HG03103 (cell line): Measurements from ENCODE around the gene POLR2F.
"Not testable (repeated sequence)": the region's sequence is repeated elsewhere in the genome, so short reads cannot be mapped to it uniquely, and the experiment has no call there.

Source experiments
- ATAC-seq: cut with Tn5 transposase; IDR thresholded peaks from one replicate; pipeline ENCODE4 v1.9.1; 2021; ENCODE audit warnings: low read depth; ENCODE audit not compliant: unreplicated experiment

POLR2F gene

DNA sequence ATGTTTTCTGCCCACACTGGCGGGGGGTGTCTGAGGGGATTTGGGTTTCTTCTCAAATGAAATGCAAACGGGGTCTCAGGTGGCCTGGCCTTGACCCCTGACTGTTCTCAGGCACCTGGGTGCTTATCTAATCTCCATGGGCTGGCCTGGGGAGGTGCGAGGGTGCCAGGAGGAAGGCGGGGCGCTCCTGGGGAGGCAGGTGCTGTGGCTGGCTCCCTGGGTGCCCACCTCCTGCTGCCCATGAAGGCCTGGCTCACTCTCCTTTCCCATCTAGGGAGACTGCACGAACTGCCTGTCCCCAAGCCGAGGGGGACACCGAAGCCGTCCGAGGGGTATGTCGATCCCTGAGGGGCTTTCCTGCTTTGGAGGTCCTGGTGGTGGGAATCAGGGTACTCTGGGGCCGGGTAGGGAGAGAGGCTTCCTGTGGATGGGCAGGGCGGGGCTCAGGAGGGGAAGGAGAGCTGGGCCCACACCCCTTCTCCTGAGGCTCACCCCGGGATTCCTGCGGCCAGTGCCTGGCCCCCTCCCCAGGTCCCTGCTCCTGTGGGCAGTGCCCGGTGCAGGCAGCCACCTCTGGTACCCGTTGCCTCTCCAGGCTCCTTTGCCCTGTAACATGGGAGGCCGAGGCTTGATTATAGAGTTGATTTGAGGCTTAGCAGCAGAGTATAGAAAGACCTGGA is 29.0 kb upstream of the POLR2F start:
- no peak for ATAC-seq

GRCh38 chr22:37925330-37925729 is 28.2 kb upstream of the POLR2F start:
- no peak for ATAC-seq

DNA sequence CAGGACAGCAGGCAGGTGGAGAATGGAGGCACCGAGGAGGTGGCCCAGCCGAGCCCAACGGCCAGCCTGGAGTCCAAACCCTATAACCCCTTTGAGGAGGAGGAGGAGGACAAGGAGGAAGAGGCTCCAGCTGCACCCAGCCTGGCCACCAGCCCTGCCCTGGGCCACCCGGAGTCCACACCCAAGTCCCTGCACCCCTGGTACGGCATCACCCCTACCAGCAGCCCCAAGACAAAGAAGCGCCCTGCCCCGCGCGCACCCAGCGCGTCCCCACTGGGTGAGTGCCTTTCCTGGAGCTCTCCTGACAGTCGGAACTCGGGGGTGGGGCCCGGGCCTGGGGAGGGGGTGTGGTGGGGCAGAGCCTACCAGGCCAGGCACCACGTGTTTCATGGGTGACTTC is 27.7 kb upstream of the POLR2F start:
- ATAC-seq = no peak

DNA sequence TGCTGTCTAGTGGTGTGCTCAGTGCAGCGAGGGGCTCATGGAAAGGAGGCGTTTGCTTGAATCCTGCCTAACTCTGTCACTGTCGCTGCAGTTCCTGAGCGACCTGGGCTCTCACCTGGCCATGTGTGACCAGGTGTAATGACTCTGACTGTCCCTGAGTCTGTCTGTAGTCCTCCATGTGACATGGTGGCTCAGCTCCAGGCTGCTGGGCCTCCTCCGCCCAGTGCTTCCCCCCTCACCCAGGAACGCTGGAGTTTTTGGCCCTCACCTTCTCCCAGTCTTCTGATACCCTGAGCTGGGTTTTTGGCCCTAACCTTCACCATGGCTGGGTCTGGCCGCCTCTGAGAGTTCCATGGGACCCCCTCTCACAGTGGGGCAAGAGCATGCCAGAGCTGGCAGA is 27.1 kb upstream of the POLR2F start:
- ATAC-seq = no peak

- ATAC-seq = no peak
These were observed 26.5 kb upstream of the POLR2F start for GRCh38 chr22:37926771-37927636.

DNA sequence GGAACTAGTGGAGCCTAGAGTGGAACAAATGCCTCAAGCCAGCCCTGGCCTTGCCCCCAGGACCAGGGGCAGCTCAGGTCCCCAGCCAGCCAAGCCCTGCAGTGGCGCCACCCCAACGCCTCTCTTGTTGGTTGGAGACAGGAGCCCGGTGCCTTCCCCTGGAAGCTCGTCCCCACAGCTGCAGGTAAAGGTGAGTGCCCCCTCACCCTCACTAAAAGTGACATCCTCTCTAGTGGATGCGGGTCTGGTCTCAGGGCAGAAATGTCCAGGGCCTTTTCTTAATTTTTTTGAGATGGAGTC is 25.9 kb upstream of the POLR2F start:
- ATAC-seq = no peak

DNA sequence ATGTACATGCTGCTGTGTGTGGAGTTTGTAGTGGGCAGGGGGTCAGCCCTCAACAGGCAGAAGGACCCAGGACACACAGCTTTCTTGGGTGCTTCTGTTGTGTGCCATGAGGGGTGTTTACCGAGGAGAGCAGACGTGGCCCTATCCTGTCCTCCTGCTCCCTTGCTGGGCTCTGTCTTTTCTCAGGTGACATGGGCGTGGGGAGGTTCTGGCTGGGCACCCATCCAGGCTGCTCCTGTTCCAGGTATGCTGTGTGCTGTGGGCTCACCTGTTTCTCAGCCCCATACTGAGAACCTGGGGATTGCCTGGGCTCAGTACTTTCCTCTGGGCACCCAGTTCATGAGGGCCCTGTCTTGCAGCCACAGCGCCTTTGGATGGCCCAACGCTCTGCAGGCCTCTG is 24.1 kb upstream of the POLR2F start:
- ATAC-seq = no peak

- ATAC-seq = no peak
These were observed 23.1 kb upstream of the POLR2F start for GRCh38 chr22:37930270-37930951.

- ATAC-seq = no peak
These were observed 22.5 kb upstream of the POLR2F start for GRCh38 chr22:37930952-37931440.

GRCh38 chr22:37931893-37932389 is 21.6 kb upstream of the POLR2F start:
- no peak for ATAC-seq

DNA sequence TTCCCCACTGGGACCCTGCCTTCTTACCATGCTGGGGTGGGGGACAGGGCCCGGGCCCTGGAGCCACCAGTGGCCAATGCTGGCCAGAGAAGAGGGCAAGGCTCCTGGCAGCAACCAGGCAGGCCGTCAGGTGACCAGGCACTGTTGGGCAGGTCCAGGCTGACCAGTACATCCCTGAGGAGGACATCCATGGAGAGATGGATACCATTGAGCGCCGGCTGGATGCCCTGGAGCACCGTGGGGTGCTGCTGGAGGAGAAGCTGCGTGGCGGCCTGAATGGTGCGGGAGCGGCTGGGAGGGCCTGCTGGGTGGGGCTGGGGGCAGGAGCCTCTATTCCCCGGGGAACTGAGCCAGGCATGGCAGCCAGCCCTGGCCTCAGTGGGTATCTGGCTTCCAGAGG is 21.1 kb upstream of the POLR2F start:
- ATAC-seq = no peak

- no peak for ATAC-seq
These were observed 20.5 kb upstream of the POLR2F start for GRCh38 chr22:37932821-37933578.

DNA sequence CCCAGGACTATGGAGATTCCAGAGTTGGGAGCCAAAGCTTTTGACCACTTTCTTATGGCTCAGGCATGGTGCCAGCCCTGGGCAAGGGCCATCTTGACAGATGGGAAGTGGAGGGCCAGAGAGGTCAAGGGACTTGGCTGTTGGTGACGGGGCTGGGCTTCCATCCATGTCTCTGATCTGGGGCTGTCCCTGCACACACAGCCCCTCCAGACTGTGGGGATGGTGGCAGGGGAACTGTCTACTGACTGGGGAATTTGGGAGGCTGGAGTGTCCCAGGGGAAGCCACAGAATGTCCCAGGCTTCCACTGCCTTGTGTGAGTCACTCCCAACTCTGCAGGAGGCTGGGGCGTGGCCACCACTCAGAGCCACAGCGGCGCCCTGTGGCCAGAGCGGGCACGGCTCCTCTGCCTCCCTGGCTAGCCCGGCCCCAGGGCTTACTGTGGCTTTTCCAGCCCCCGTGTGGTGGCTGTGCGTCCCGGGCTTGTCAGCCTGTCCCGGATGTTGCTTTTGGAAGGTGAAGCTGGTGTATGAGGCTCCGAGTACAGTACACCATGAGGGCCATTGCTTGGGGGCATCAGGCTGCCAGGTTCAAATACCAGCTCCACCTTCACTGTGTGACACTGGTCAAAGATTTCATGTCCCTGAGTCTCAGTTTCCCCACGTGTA is 19.7 kb upstream of the POLR2F start:
- ATAC-seq = peak; percentile 61

DNA sequence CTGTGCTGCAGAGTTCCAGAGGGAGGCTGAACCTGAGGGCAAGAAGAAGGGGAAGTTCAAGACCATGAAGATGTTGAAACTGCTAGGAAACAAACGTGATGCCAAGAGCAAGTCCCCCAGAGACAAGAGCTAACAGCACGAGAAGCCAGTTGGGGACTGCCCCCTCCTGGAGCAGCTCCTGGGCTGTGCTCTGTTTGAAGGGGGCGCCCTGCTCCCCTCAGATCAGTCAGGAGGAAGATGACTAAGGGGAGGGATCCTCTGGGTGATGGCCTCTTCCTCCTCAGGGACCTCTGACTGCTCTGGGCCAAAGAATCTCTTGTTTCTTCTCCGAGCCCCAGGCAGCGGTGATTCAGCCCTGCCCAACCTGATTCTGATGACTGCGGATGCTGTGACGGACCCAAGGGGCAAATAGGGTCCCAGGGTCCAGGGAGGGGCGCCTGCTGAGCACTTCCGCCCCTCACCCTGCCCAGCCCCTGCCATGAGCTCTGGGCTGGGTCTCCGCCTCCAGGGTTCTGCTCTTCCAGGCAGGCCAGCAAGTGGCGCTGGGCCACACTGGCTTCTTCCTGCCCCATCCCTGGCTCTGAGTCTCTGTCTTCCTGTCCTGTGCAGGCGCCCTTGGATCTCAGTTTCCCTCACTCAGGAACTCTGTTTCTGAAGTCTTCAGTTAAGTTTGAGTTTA is 12.7 kb upstream of the POLR2F start:
- no peak for ATAC-seq

DNA sequence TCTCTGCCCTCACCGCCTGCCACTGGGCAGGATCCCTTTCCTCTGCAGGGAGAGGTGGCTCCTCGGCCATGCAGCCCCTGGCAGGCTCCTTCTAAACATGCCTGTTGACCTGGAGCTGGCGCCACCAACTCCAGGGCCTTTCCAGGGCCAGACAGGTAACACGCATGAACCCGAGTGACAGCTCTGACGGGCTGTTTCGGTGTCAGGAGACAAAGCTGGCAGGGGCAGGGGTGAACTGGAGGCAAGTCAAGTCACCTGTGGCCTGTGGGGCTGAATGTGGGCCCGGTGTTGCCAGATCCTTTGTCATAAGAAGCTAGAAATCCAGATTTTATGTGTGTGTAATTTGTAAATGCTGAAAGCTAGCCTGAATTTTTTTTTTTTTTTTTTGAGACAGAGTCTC is 11.4 kb upstream of the POLR2F start:
- ATAC-seq = no peak

- ATAC-seq = no peak
These were observed 10.2 kb upstream of the POLR2F start for GRCh38 chr22:37943136-37943824.

DNA sequence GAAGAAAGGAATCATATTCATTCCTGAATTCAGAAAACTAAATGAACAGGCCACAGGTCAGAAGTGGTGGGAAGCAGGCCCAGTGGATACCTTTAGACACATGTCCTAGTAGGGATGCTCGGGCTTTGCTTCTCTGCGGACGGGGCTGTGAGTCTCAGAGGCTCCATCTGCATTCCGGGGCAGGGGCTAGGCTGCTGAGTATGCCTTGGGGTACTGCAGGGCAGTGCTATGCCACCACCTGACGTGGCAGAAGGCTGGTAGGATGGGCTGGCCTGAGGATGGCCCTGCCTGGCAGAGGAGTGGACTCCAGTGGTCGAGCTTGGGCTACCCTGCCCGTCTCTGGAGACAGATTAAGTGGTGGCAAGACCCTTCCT is 9.7 kb upstream of the POLR2F start:
- ATAC-seq = no peak

GRCh38 chr22:37944423-37944822 is 9.1 kb upstream of the POLR2F start:
- not testable (repeated sequence) for ATAC-seq
